HCT116 (cell line): Measurements from ENCODE around the gene TRERF1. TPM values are rescaled to one million over a fixed set of nuclear protein-coding genes. Genes with fewer than 3 reads are reported as not detected.

Experiments
- ATAC-seq: fragments of 200-7000 bp; cut with Tn5 transposase; 2 replicates; pipeline ENCODE4 v1.9.1; 2020; ENCODE audit warnings: mild to moderate bottlenecking, moderate library complexity
- BruUV-seq: library from RNA; stranded (reverse); fragments of 400-500 nt; replicated peaks from 2 replicates; lab custom pipeline; 2021; lab: Mats Ljungman, UMichigan
- CTCF ChIA-PET: fragments of 300-600 bp; sonication (Branson Sonifier 250); formaldehyde crosslinking; loops from one replicate; lab custom pipeline; 2021; ENCODE audit warnings: antibody characterized with exemption; lab: Charles Lee
- POLR2A ChIA-PET: fragments of 300-600, 350-600 bp; sonication (Branson Sonifier 250); formaldehyde crosslinking; loops from one replicate; lab custom pipeline; 2021; ENCODE audit warnings: antibody characterized with exemption; lab: Charles Lee
- RAD21 ChIA-PET, 2 experiments: fragments of 300-600 bp; sonication (Branson Sonifier 250); formaldehyde crosslinking; loops; one replicate each; lab custom pipeline; 2023; ENCODE audit warnings: low total read pairs in 2 of 2; ENCODE audit not compliant: uncharacterized antibody in 2 of 2, unreplicated experiment in 2 of 2, low non-redundant PET in 1 of 2; lab: Charles Lee
- DNase-seq: peaks from one replicate; pipeline ENCODE4 v3.0.0-alpha.2; 2010; ENCODE audit warnings: low read depth, low spot score
- H2AFZ ChIP-seq: fragments of 200-600 bp; shearing (Covaris generic), sonication (generic); 2 replicates; pipeline ENCODE4 v1.6.1; 2017; ENCODE audit warnings: low read depth, mixed run types, mixed read lengths, antibody characterized with exemption, low read length; ENCODE audit not compliant: poor library complexity, severe bottlenecking
- H3K27ac ChIP-seq: 2 replicates; pipeline ENCODE4 v1.5.1; 2012; ENCODE audit warnings: low read depth, low read length
- H3K27me3 ChIP-seq: fragments of 200-600 bp; sonication (generic); 2 replicates; pipeline ENCODE4 v1.6.1; 2016; ENCODE audit warnings: mixed run types, low read length, mixed read lengths; ENCODE audit not compliant: insufficient read depth
- H3K36me3 ChIP-seq, 2 experiments: fragments of 200-500 bp in 1 of 2; fragments of 200-600 bp in 1 of 2; sonication (Bioruptor generic) in 1 of 2; sonication (generic) in 1 of 2; 2 replicates each; pipeline versions ENCODE4 v1.5.1 to v1.6.1; 2014 to 2016; ENCODE audit warnings: low read length in 2 of 2, inconsistent platforms in 1 of 2, mixed read lengths in 1 of 2, mixed run types in 1 of 2; ENCODE audit not compliant: insufficient read depth in 2 of 2, control insufficient read depth in 1 of 2
- H3K4me1 ChIP-seq, 2 experiments: fragments of 200-600 bp in 1 of 2; sonication (generic) in 1 of 2; 2 replicates each; pipeline versions ENCODE4 v1.5.1 to v1.6.1; 2012 to 2017; ENCODE audit warnings: low read length in 2 of 2, inconsistent platforms in 1 of 2, mild to moderate bottlenecking in 1 of 2, mixed read lengths in 1 of 2, mixed run types in 1 of 2, moderate library complexity in 1 of 2; ENCODE audit not compliant: insufficient read depth in 2 of 2, control insufficient read depth in 1 of 2
- H3K4me2 ChIP-seq: fragments of 200-600 bp; sonication (generic); 2 replicates; pipeline ENCODE4 v1.6.1; 2017; ENCODE audit warnings: mixed run types, low read length, mixed read lengths
- H3K4me3 ChIP-seq, 2 experiments: fragments of 200-600 bp in 1 of 2; sonication (generic) in 1 of 2; replicated peaks in 1 of 2; 2 replicates each; pipeline ENCODE4 v1.5.1; 2011 to 2016; ENCODE audit warnings: low read length in 2 of 2, control low read depth in 1 of 2, low read depth in 1 of 2, mild to moderate bottlenecking in 1 of 2, mixed read lengths in 1 of 2, mixed run types in 1 of 2
- H3K79me2 ChIP-seq: fragments of 200-600 bp; sonication (generic); 2 replicates; pipeline ENCODE4 v1.6.1; 2017; ENCODE audit warnings: mild to moderate bottlenecking, mixed run types, low read length, moderate library complexity, mixed read lengths; ENCODE audit not compliant: insufficient read depth
- H3K9ac ChIP-seq: fragments of 200-600 bp; sonication (generic); 2 replicates; pipeline ENCODE4 v1.6.1; 2016; ENCODE audit warnings: low read length, mixed read lengths
- H3K9me2 ChIP-seq: fragments of 200-600 bp; sonication (generic), shearing (Covaris generic); 2 replicates; pipeline ENCODE4 v1.6.1; 2017; ENCODE audit warnings: mixed run types, mild to moderate bottlenecking, moderate library complexity; ENCODE audit not compliant: insufficient read depth
- H3K9me3 ChIP-seq, 2 experiments: fragments of 200-500 bp in 1 of 2; fragments of 200-600 bp in 1 of 2; sonication (Bioruptor generic) in 1 of 2; sonication (generic) in 1 of 2; 2 replicates each; pipeline ENCODE4 v1.6.1; 2014 to 2017; ENCODE audit warnings: low read length in 2 of 2, mixed read lengths in 2 of 2, inconsistent platforms in 1 of 2, low read depth in 1 of 2, mild to moderate bottlenecking in 1 of 2, mixed run types in 1 of 2, moderate library complexity in 1 of 2; ENCODE audit not compliant: control insufficient read depth in 1 of 2, insufficient read depth in 1 of 2
- H4K20me1 ChIP-seq: fragments of 200-600 bp; sonication (generic), shearing (Covaris generic); 2 replicates; pipeline ENCODE4 v1.6.1; 2017; ENCODE audit warnings: mixed run types, mild to moderate bottlenecking, moderate library complexity; ENCODE audit not compliant: insufficient read depth
- CBX3 ChIP-seq: IDR thresholded peaks from 2 replicates; pipeline ENCODE4 v1.6.1; 2012; ENCODE audit warnings: low read depth
- EGR1 ChIP-seq: IDR thresholded peaks from 2 replicates; pipeline ENCODE4 v1.6.1; 2012; ENCODE audit warnings: low read depth
- JUND ChIP-seq: IDR thresholded peaks from 2 replicates; pipeline ENCODE4 v1.6.1; 2012
- POLR2AphosphoS5 ChIP-seq: IDR thresholded peaks from 2 replicates; pipeline ENCODE4 v1.6.1; 2011; ENCODE audit warnings: mild to moderate bottlenecking, low read depth, low read length, moderate library complexity
- TCF7L2 ChIP-seq: IDR thresholded peaks from 2 replicates; pipeline ENCODE4 v1.7.0; 2011; ENCODE audit warnings: borderline replicate concordance, inconsistent platforms; ENCODE audit not compliant: insufficient read depth, insufficient read length; ENCODE audit errors: extremely low read depth
- ZFX ChIP-seq: fragments of 450-650 bp; IDR thresholded peaks from 2 replicates; pipeline ENCODE4 v1.6.1; 2017
- ZNF274 ChIP-seq: fragments of 200-500 bp; sonication (Bioruptor generic); IDR thresholded peaks from 2 replicates; pipeline ENCODE4 v1.6.1; 2014; ENCODE audit warnings: mild to moderate bottlenecking, low read depth, low read length, inconsistent platforms
- intact Hi-C: fragments of 100-400 bp; cut with micrococcal nuclease; formaldehyde crosslinking; loops from 2 replicates; pipeline ENCODE4 v1.10.0; 2022
- total RNA-seq: library from RNA; stranded (reverse); gene quantifications from one replicate; pipeline ENCODE4 v1.2.1, GENCODE V29; 2021; ENCODE audit not compliant: unreplicated experiment
- TF ChIP-seq, protein P1 (sequence below): IDR thresholded peaks from 2 replicates; pipeline ENCODE4 v1.6.1; 2012

The TRERF1 gene
- total RNA-seq, 1 experiment from 2014 or later = 12.4 TPM

DNA sequence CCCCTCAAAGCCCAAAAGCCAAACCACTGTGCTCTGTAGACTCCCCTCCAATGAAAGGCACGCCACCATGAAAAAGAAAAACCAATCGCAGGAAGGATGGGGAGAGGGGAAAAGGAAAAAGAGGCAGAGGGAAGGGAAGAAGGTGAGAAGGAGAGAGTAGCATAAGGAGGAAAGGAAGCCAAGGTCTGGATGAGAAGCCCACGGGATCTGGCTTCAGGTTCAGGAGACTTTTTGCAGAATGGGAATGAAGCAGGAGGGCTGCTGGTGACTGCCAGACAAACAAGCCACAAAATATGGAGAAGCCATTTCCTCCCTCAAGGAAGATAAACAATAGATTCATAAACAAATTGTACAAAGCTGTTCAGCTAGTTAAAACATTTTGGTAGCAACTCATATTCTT, 155.1 kb downstream of the TRERF1 start:
- Histone ChIP-seq H3K4me3 (no peak overlapping the region), H3K27me3 (no peaks in the 10 kb centered on the region), H3K27ac (no peak overlapping the region), H3K4me2 (no peak overlapping the region), H2AFZ (no peak overlapping the region), H3K4me1 (peaks cover 23 to 69% of the 10 kb centered on the region in 2 experiments), H3K9me3 (no peaks in the 10 kb centered on the region), H3K9me2 (no peaks in the 10 kb centered on the region), H4K20me1 (no peaks in the 10 kb centered on the region), H3K9ac (no peak overlapping the region), H3K36me3 (no peaks in the 10 kb centered on the region), H3K79me2 (no peaks in the 10 kb centered on the region)
- no peak for TF ChIP-seq POLR2AphosphoS5
- ChIA-PET CTCF (no interaction called here), POLR2A (no interaction called here), RAD21 (no interaction called here)
- intact Hi-C loops = no loop called here
- no TSS peak for BruUV-seq
- ATAC-seq = no peak
- no peak for DNase-seq

DNA sequence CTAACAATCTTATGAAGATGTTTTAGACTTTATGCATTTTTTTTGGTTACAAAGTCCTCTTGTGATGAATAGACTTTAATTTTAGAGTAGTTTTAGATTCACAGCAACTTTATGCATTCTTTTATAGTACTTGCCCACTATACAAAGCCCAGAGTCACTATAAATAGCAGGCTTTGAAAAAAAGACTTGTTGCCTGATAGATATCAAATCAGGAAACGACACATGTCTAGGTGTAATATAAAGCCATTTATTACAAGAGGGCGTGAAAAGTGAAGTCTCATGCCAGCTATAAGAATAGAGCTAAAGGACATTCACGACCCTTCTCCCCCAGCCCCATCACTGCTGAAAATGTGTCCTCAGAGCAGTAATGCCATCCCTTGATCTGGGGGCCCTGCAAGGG, 156.0 kb downstream of the TRERF1 start:
- no peak for TF ChIP-seq ZFX
- TF ChIP-seq JUND = no peak
- TF ChIP-seq CBX3 = no peak
- TF ChIP-seq, protein P1, sequence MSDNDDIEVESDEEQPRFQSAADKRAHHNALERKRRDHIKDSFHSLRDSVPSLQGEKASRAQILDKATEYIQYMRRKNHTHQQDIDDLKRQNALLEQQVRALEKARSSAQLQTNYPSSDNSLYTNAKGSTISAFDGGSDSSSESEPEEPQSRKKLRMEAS = no peak
- no peak for TF ChIP-seq TCF7L2
- TF ChIP-seq EGR1 = no peak
- TF ChIP-seq ZNF274 = no peak
- BruUV-seq = no TSS peak
- ChIA-PET POLR2A (no interaction called here), RAD21 (no interaction called here), CTCF (no interaction called here)
- Histone ChIP-seq H3K79me2 (no peaks in the 10 kb centered on the region), H4K20me1 (no peaks in the 10 kb centered on the region), H3K27me3 (no peaks in the 10 kb centered on the region), H3K4me2 (peak overlapping the region; percentile 71), H3K27ac (no peak overlapping the region; the same call in 1 of the 2 replicates), H3K9me3 (no peaks in the 10 kb centered on the region), H3K9me2 (no peaks in the 10 kb centered on the region), H3K36me3 (no peaks in the 10 kb centered on the region), H2AFZ (no peak overlapping the region), H3K4me1 (peaks cover 23 to 69% of the 10 kb centered on the region in 2 experiments), H3K4me3 (peak overlapping the region in 1 of 2 experiments; percentile 21; a peak in 1 of 4 replicates), H3K9ac (peak overlapping the region; percentile 35)
- intact Hi-C loops = no loop called here
- ATAC-seq (no peak), DNase-seq (no peak)
